H1 (cell line): ENCODE results near the gene ANAPC13. TPM values are rescaled to one million over a fixed set of nuclear protein-coding genes. Genes with fewer than 3 reads are reported as not detected.

Source experiments
- ASH2L ChIP-seq: fragments of 200-600, 300-600 bp; sonication (generic); IDR thresholded peaks from one replicate; pipeline ENCODE4 v1.7.1; 2017; ENCODE audit warnings: low read length
- HDAC2 ChIP-seq, 2 experiments: fragments of 300-600 bp in 1 of 2; sonication (generic) in 1 of 2; IDR thresholded peaks; 2 replicates each; pipeline ENCODE4 v1.6.1; 2011 to 2012; ENCODE audit warnings: low read depth in 2 of 2, low read length in 2 of 2, mild to moderate bottlenecking in 2 of 2, moderate library complexity in 2 of 2, borderline replicate concordance in 1 of 2, inconsistent platforms in 1 of 2
- POLR2AphosphoS5 ChIP-seq: IDR thresholded peaks from 2 replicates; pipeline ENCODE4 v1.6.1; 2011; ENCODE audit warnings: low read depth, low read length
- SP1 ChIP-seq: IDR thresholded peaks from 2 replicates; pipeline ENCODE4 v1.6.1; 2011; ENCODE audit warnings: low read depth, low read length
- polyA plus RNA-seq, 7 experiments: library from polyadenylated mRNA; depleted of rRNA in 3 of 7; stranded (reverse) in 5 of 7; unstranded in 2 of 7; fragments of >200 nt in 5 of 7; fragments of 200-250 nt in 2 of 7; gene quantifications; 1 replicate in 5 of 7; 2 replicates in 1 of 7; 4 replicates in 1 of 7; pipeline versions ENCODE4 v1.2.1 to v1.2.3, GENCODE V29; 2011 to 2013; ENCODE audit warnings: missing spikeins in 2 of 7, mixed read lengths in 2 of 7
- total RNA-seq: library from RNA; stranded (reverse); fragmentation: NEBNext Ultra II Directional; extraction: Animal tissue kit (Norgen Biotek cat#: 25700); gene quantifications from 2 replicates; pipeline ENCODE4 v1.2.1, GENCODE V29; 2021
- TF ChIP-seq, protein P1 (sequence below), 3 experiments: IDR thresholded peaks; 1 replicate in 2 of 3; 2 replicates in 1 of 3; pipeline versions ENCODE4 v1.5.1 to v1.6.1; 2011; ENCODE audit warnings: low read length in 3 of 3, mild to moderate bottlenecking in 3 of 3, inconsistent platforms in 2 of 3, low read depth in 1 of 3, moderate library complexity in 1 of 3; ENCODE audit not compliant: insufficient read depth in 1 of 3; ENCODE audit errors: control extremely low read depth in 1 of 3
- TF ChIP-seq, protein P2 (sequence below): IDR thresholded peaks from 2 replicates; pipeline ENCODE4 v1.6.1; 2012; ENCODE audit warnings: inconsistent platforms

ANAPC13 gene
- total and polyA plus RNA-seq, 2 of the 8 experiments (the other 6 are each of a cell fraction or from before 2014, with no cell fraction given), result 33.3 to 34.0 TPM

DNA sequence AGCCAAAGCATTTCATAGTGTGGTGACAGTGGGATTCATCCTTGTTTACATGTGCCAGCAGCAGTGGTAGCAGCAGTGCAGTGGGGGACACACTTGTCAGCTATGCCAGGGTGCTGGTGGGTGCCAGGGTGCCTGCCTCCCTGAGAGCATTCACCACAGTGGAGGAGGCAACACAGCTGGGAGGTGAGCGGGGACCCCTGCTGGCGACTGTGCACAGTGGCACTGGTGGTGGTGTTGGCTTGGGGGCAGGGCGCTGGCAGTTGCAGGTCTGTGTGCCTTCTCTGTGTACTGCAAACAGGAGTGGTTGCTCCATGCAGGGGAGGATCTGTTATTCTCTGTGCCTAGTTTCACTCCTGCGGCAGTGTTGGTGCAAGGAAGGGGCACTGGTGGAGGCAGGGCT, 41.3 kb upstream of the ANAPC13 start (continued):
- TF ChIP-seq, protein P1, sequence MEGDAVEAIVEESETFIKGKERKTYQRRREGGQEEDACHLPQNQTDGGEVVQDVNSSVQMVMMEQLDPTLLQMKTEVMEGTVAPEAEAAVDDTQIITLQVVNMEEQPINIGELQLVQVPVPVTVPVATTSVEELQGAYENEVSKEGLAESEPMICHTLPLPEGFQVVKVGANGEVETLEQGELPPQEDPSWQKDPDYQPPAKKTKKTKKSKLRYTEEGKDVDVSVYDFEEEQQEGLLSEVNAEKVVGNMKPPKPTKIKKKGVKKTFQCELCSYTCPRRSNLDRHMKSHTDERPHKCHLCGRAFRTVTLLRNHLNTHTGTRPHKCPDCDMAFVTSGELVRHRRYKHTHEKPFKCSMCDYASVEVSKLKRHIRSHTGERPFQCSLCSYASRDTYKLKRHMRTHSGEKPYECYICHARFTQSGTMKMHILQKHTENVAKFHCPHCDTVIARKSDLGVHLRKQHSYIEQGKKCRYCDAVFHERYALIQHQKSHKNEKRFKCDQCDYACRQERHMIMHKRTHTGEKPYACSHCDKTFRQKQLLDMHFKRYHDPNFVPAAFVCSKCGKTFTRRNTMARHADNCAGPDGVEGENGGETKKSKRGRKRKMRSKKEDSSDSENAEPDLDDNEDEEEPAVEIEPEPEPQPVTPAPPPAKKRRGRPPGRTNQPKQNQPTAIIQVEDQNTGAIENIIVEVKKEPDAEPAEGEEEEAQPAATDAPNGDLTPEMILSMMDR (IDR thresholded peaks at IDR 0.05; ENCODE audit: control extremely low read depth in 1 of 3, insufficient read depth in 1 of 3, low read depth in 1 of 3, low read length in 3 of 3), result peak; percentile 66 to 96 (median 89)
- TF ChIP-seq SP1, result no peak
- no peak for TF ChIP-seq POLR2AphosphoS5
- no peak for TF ChIP-seq HDAC2 (IDR thresholded peaks at IDR 0.05; ENCODE audit: borderline replicate concordance in 1 of 2, low read depth in 2 of 2, low read length in 2 of 2)
- no peak for TF ChIP-seq ASH2L
- TF ChIP-seq, protein P2, sequence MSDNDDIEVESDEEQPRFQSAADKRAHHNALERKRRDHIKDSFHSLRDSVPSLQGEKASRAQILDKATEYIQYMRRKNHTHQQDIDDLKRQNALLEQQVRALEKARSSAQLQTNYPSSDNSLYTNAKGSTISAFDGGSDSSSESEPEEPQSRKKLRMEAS, result 0 out of 2 replicates have a peak, but pooled peaks have one; percentile 9
